ENCODE results near the gene FREY1. TPM values are rescaled to one million over a fixed set of nuclear protein-coding genes. Genes with fewer than 3 reads are reported as not detected.
"Not testable (repeated sequence)": the region's sequence is repeated elsewhere in the genome, so short reads cannot be mapped to it uniquely, and the experiment has no call there.

FREY1 gene
- total RNA-seq, 1 donor from 2014 or later: not detected

DNA sequence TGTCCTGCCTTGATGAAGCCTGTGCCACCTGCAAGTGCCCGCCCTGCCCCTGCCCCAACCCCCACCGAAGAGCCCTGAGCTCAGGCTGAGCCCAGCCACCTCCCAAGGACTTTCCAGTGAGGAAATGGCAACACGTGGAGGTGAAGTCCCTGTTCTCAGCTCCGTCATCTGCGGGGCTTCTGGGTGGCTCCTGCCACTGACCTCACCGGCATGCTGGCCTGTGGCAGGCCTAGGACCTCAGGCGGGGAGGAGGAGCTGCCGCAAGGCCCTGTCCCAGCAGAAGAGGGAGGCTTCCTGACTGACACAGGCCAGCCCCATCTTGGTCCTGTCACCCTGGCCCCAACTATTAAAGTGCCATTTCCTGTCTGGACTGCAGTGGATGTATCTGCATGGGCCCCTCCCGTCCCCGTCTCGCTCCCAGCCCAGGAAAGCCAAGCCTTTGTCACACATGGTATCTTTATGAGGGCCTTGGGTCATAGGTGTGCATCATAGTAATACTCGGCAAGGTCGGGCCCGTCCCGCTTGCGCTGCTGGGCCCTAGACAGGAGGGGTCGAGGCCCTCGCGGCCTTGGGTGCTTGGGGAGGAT, 882 bp downstream of the FREY1 start:
- H3K27ac ChIP-seq: no peak overlapping the region
- TF ChIP-seq POLR2AphosphoS5 (IDR thresholded peaks at IDR 0.05; ENCODE audit: insufficient read depth in 1 of 2, low read depth in 1 of 2): no peak
- TF ChIP-seq, protein P1, sequence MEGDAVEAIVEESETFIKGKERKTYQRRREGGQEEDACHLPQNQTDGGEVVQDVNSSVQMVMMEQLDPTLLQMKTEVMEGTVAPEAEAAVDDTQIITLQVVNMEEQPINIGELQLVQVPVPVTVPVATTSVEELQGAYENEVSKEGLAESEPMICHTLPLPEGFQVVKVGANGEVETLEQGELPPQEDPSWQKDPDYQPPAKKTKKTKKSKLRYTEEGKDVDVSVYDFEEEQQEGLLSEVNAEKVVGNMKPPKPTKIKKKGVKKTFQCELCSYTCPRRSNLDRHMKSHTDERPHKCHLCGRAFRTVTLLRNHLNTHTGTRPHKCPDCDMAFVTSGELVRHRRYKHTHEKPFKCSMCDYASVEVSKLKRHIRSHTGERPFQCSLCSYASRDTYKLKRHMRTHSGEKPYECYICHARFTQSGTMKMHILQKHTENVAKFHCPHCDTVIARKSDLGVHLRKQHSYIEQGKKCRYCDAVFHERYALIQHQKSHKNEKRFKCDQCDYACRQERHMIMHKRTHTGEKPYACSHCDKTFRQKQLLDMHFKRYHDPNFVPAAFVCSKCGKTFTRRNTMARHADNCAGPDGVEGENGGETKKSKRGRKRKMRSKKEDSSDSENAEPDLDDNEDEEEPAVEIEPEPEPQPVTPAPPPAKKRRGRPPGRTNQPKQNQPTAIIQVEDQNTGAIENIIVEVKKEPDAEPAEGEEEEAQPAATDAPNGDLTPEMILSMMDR (IDR thresholded peaks at IDR 0.05): no peak
- no peak for TF ChIP-seq POLR2A (IDR thresholded peaks at IDR 0.05)
- H3K4me1 ChIP-seq: peaks cover 27% of the 10 kb centered on the region
- intact Hi-C loops (cut with DNase I): no loop called here
- DNase-seq (ENCODE audit: extremely low spot score in 2 of 2): no peak
- H3K4me3 ChIP-seq: no peak overlapping the region
- no peaks in the 10 kb centered on the region for H3K27me3 ChIP-seq
- no peaks in the 10 kb centered on the region for H3K9me3 ChIP-seq
- H3K36me3 ChIP-seq: peaks cover 0 to 19% of the 10 kb centered on the region in 2 donors

DNA sequence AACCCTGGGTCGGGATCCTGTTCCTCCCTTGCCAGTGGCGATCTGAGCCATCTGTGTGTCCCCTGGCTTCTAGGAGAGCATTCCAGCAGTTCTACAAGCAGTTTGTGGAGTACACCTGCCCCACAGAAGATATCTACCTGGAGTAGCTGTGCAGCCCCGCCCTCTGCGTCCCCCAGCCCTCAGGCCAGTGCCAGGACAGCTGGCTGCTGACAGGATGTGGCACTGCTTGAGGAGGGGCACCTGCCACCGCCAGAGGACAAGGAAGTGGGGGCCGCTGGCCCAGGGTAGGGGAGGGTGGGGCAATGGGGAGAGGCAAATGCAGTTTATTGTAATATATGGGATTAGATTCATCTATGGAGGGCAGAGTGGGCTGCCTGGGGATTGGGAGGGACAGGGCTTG, 1.5 kb downstream of the FREY1 start:
- H3K27ac ChIP-seq; intact Hi-C loops (cut with DNase I); H3K9me3 ChIP-seq; H3K4me3 ChIP-seq; H3K27me3 ChIP-seq; DNase-seq (ENCODE audit: extremely low spot score in 2 of 2): not testable (repeated sequence)
- H3K4me1 ChIP-seq: peaks cover 33% of the 10 kb centered on the region
- peaks cover 0 to 13% of the 10 kb centered on the region in 2 donors for H3K36me3 ChIP-seq

DNA sequence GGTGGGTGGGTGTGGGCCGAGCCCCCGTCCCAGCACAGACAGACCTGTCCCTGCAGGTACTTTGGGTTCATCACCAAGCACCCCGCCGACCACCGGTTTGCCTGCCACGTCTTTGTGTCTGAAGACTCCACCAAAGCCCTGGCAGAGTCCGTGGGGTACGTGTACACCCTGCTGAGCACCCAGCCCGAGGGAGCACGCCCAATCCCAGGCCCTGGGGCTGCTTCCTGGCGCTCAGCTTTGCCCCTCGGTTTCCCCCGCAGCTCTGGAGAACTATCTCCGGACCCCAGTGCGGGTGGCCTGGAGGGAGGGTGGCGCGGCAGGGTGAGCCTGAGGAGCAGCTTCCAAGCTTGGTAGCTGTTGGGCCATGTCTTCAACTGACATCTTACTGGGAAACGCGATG, 2.0 kb downstream of the FREY1 start:
- intact Hi-C loops (cut with DNase I): no loop called here
- H3K27me3 ChIP-seq: no peaks in the 10 kb centered on the region
- DNase-seq (ENCODE audit: extremely low spot score in 2 of 2): no peak
- peaks cover 0 to 13% of the 10 kb centered on the region in 2 donors for H3K36me3 ChIP-seq
- no peak overlapping the region for H3K4me3 ChIP-seq
- no peaks in the 10 kb centered on the region for H3K9me3 ChIP-seq
- TF ChIP-seq, protein P1 (IDR thresholded peaks at IDR 0.05): no peak
- TF ChIP-seq POLR2AphosphoS5 (IDR thresholded peaks at IDR 0.05; ENCODE audit: insufficient read depth in 1 of 2, low read depth in 1 of 2): no peak
- no peak for TF ChIP-seq POLR2A (IDR thresholded peaks at IDR 0.05)
- peaks cover 36% of the 10 kb centered on the region for H3K4me1 ChIP-seq
- no peak overlapping the region for H3K27ac ChIP-seq

DNA sequence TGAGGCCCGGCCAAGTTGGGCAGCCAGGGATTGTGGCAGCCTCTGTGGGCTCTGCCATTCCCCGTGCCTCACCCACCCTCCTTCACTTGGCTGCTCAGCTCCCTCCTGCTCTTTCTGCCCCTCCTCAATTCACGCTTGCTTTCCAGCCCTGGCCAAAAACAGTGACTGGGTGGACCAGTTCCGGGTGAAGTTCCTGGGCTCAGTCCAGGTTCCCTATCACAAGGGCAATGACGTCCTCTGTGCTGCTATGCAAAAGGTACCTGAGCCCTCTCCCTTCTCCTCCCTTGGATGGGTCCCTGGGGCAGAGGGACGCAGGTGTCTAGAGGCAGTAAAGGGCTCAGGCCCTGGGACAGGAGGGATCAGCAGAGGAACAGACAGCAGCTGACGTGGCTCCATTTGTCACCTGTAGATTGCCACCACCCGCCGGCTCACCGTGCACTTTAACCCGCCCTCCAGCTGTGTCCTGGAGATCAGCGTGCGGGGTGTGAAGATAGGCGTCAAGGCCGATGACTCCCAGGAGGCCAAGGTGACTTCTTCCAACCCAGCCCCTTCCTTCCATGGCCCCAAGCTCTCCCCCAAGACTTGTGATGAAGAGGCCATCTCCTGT, 2.7 kb downstream of the FREY1 start:
- Histone ChIP-seq H3K27ac (no peak overlapping the region), H3K36me3 (peaks cover 0 to 7% of the 10 kb centered on the region in 2 donors), H3K9me3 (no peaks in the 10 kb centered on the region), H3K4me3 (no peak overlapping the region), H3K4me1 (peaks cover 39% of the 10 kb centered on the region), H3K27me3 (no peaks in the 10 kb centered on the region)
- intact Hi-C loops (cut with DNase I): no loop called here
- TF ChIP-seq POLR2AphosphoS5 (IDR thresholded peaks at IDR 0.05; ENCODE audit: insufficient read depth in 1 of 2, low read depth in 1 of 2) (no peak), POLR2A (IDR thresholded peaks at IDR 0.05) (no peak)
- TF ChIP-seq, protein P1 (IDR thresholded peaks at IDR 0.05): no peak
- no peak for DNase-seq (ENCODE audit: extremely low spot score in 2 of 2)

DNA sequence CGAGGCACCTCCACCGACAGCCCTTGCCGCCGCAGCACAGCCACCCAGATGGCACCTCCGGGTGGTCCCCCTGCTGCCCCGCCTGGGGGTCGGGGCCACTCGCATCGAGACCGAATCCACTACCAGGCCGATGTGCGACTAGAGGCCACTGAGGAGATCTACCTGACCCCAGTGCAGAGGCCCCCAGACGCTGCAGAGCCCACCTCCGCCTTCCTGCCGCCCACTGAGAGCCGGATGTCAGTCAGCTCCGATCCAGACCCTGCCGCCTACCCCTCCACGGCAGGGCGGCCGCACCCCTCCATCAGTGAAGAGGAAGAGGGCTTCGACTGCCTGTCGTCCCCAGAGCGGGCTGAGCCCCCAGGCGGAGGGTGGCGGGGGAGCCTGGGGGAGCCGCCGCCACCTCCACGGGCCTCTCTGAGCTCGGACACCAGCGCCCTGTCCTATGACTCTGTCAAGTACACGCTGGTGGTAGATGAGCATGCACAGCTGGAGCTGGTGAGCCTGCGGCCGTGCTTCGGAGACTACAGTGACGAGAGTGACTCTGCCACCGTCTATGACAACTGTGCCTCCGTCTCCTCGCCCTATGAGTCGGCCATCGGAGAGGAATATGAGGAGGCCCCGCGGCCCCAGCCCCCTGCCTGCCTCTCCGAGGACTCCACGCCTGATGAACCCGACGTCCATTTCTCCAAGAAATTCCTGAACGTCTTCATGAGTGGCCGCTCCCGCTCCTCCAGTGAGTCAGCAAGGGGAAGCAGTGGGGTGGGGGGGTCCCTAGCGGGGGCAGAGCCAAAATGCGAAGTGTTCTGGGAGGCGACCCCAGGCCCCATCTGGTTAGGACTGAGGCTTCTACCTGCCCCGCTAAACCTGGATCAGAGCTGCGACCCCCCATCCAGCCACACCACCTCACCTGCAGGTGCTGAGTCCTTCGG, 4.4 kb downstream of the FREY1 start:
- H3K36me3 ChIP-seq: peaks cover 0 to 6% of the 10 kb centered on the region in 2 donors

More for the DNA sequence above, 4.4 kb downstream of the FREY1 start:
- intact Hi-C loops (cut with DNase I): no loop called here
- Histone ChIP-seq H3K27ac (no peak overlapping the region), H3K9me3 (no peaks in the 10 kb centered on the region), H3K4me3 (no peak overlapping the region), H3K27me3 (no peaks in the 10 kb centered on the region), H3K4me1 (peaks cover 32% of the 10 kb centered on the region)
- no peak for TF ChIP-seq POLR2A (IDR thresholded peaks at IDR 0.05)
- TF ChIP-seq POLR2AphosphoS5 (IDR thresholded peaks at IDR 0.05; ENCODE audit: insufficient read depth in 1 of 2, low read depth in 1 of 2): no peak
- TF ChIP-seq, protein P1 (IDR thresholded peaks at IDR 0.05): no peak
- no peak for DNase-seq (ENCODE audit: extremely low spot score in 2 of 2)
